CD4-positive, alpha-beta T cell (primary cell): Measurements from ENCODE around the gene MACROD2. TPM values are rescaled to one million over a fixed set of nuclear protein-coding genes. Genes with fewer than 3 reads are reported as not detected.

Experiments used
- ATAC-seq: fragments of 200-7000 bp; cut with Tn5 transposase; one replicate; pipeline ENCODE4 v1.10.0; 2022; ENCODE audit warnings: mild to moderate bottlenecking; ENCODE audit not compliant: poor library complexity
- CTCF ChIA-PET: fragments of 350-600 bp; sonication (Branson Sonifier 250); formaldehyde crosslinking; loops from one replicate; lab custom pipeline; 2021; ENCODE audit warnings: antibody characterized with exemption, inconsistent platforms; lab: Charles Lee
- POLR2A ChIA-PET: fragments of 350-600 bp; sonication (Branson Sonifier 250); formaldehyde crosslinking; loops from one replicate; lab custom pipeline; 2021; ENCODE audit warnings: antibody characterized with exemption, inconsistent platforms; lab: Charles Lee
- DNase-seq, 14 experiments: peaks; one replicate each; pipeline ENCODE4 v3.0.0-alpha.2; 2013 to 2020; ENCODE audit warnings: mixed read lengths in 2 of 14
- H3K27ac ChIP-seq, 2 donors: one replicate each; pipeline versions ENCODE4 v1.5.1 to v1.7.0; 2013; ENCODE audit warnings: low read length in 2 of 2, low read depth in 1 of 2, mild to moderate bottlenecking in 1 of 2
- H3K27me3 ChIP-seq, 2 experiments: 1 replicate in 1 of 2; 2 replicates in 1 of 2; pipeline versions ENCODE4 v1.6.1 to v1.7.0; 2013; ENCODE audit warnings: low read length in 2 of 2, control low read depth in 1 of 2, mild to moderate bottlenecking in 1 of 2, moderate library complexity in 1 of 2; ENCODE audit not compliant: insufficient read depth in 2 of 2, control insufficient read depth in 1 of 2
- H3K36me3 ChIP-seq: one replicate; pipeline ENCODE4 v1.6.1; 2013; ENCODE audit warnings: low read length, control low read depth; ENCODE audit not compliant: insufficient read depth
- H3K4me1 ChIP-seq: one replicate; pipeline ENCODE4 v1.6.1; 2013; ENCODE audit warnings: low read length, control low read depth; ENCODE audit not compliant: insufficient read depth
- H3K4me3 ChIP-seq: one replicate; pipeline ENCODE4 v1.5.1; 2013; ENCODE audit warnings: mild to moderate bottlenecking, low read length, moderate library complexity
- H3K9me3 ChIP-seq, 2 experiments: 1 replicate in 1 of 2; 2 replicates in 1 of 2; pipeline versions ENCODE4 v1.6.1 to v1.7.0; 2013; ENCODE audit warnings: low read length in 2 of 2, mild to moderate bottlenecking in 2 of 2, control low read depth in 1 of 2, moderate library complexity in 1 of 2; ENCODE audit not compliant: control insufficient read depth in 1 of 2, insufficient read depth in 1 of 2
- H3K27ac Mint-ChIP-seq: one replicate; pipeline ENCODE4 v1.8.0; 2020; ENCODE audit warnings: mixed read lengths
- H3K27me3 Mint-ChIP-seq: one replicate; pipeline ENCODE4 v1.8.0; 2021; ENCODE audit warnings: mixed read lengths
- H3K36me3 Mint-ChIP-seq: one replicate; pipeline ENCODE4 v1.8.0; 2021; ENCODE audit warnings: low read depth, mixed read lengths
- H3K4me1 Mint-ChIP-seq: one replicate; pipeline ENCODE4 v1.8.0; 2021; ENCODE audit warnings: low read depth, mixed read lengths
- H3K4me3 Mint-ChIP-seq: one replicate; pipeline ENCODE4 v1.8.0; 2020; ENCODE audit warnings: mild to moderate bottlenecking, mixed read lengths
- H3K9me3 Mint-ChIP-seq: one replicate; pipeline ENCODE4 v1.8.0; 2020; ENCODE audit warnings: mixed read lengths
- CTCF ChIP-seq: fragments of 200-600 bp; IDR thresholded peaks from one replicate; pipeline ENCODE4 v1.8.0; 2022; ENCODE audit warnings: antibody characterized with exemption, mild to moderate bottlenecking
- intact Hi-C, 2 experiments: fragments of 100-400 bp; cut with DNase I in 1 of 2; cut with micrococcal nuclease in 1 of 2; formaldehyde crosslinking; loops; one replicate each; pipeline versions ENCODE4 v1.15.1 to v1.9.0; 2023 to 2025; cut with DNase I, micrococcal nuclease
- total RNA-seq, 174 experiments: library from RNA in 2 of 174; stranded (reverse) in 2 of 174; gene quantifications; one replicate each; pipeline ENCODE4 v1.2.3 and lab custom pipeline; 2021 to 2026

The MACROD2 gene
- total RNA-seq, 2 experiments from 2014 or later, result not detected

GRCh38 chr20:14992153-14992552 is 996.8 kb downstream of the MACROD2 start:
- POLR2A ChIA-PET, result no interaction called here
- Histone ChIP-seq H3K4me3 (no peak overlapping the region), H3K27ac (no peak overlapping the region), H3K27me3 (no peaks in the 10 kb centered on the region), H3K4me1 (no peaks in the 10 kb centered on the region), H3K36me3 (no peaks in the 10 kb centered on the region), H3K9me3 (peaks cover 0 to 9% of the 10 kb centered on the region in 2 experiments)
- no peak overlapping the region for H3K27ac Mint-ChIP-seq
- TF ChIP-seq CTCF, result no peak
- DNase-seq (no peak), ATAC-seq (no peak)
- H3K4me1 Mint-ChIP-seq, result no peaks in the 10 kb centered on the region
- H3K9me3 Mint-ChIP-seq, result peaks cover 2% of the 10 kb centered on the region
- intact Hi-C loops, result no loop called here
- H3K36me3 Mint-ChIP-seq, result no peaks in the 10 kb centered on the region
- H3K4me3 Mint-ChIP-seq, result no peak overlapping the region
- H3K27me3 Mint-ChIP-seq, result no peaks in the 10 kb centered on the region
- CTCF ChIA-PET, result no interaction called here

GRCh38 chr20:14992961-14993360 is 997.6 kb downstream of the MACROD2 start:
- no peaks in the 10 kb centered on the region for H3K36me3 ChIP-seq
- Mint-ChIP-seq H3K27ac (no peak overlapping the region), H3K4me3 (no peak overlapping the region), H3K27me3 (no peaks in the 10 kb centered on the region), H3K36me3 (no peaks in the 10 kb centered on the region), H3K9me3 (peaks cover 2% of the 10 kb centered on the region), H3K4me1 (no peaks in the 10 kb centered on the region)
- POLR2A ChIA-PET, result no interaction called here
- H3K9me3 ChIP-seq, result peaks cover 0 to 13% of the 10 kb centered on the region in 2 experiments
- intact Hi-C loops, result no loop called here
- no peaks in the 10 kb centered on the region for H3K4me1 ChIP-seq
- no peaks in the 10 kb centered on the region for H3K27me3 ChIP-seq
- no peak overlapping the region for H3K27ac ChIP-seq
- H3K4me3 ChIP-seq, result no peak overlapping the region
- DNase-seq (no peak), ATAC-seq (no peak)
- no peak for TF ChIP-seq CTCF
- CTCF ChIA-PET, result no interaction called here

GRCh38 chr20:14996883-14997672 is 1001.8 kb downstream of the MACROD2 start:
- H3K4me1 ChIP-seq, result no peaks in the 10 kb centered on the region
- H3K27ac ChIP-seq, result no peak overlapping the region
- H3K9me3 Mint-ChIP-seq, result peaks cover 11% of the 10 kb centered on the region
- H3K36me3 ChIP-seq, result no peaks in the 10 kb centered on the region
- ATAC-seq (no peak), DNase-seq (no peak)
- no peak overlapping the region for H3K4me3 ChIP-seq
- POLR2A ChIA-PET, result no interaction called here
- no peaks in the 10 kb centered on the region for H3K36me3 Mint-ChIP-seq
- intact Hi-C loops, result no loop called here
- H3K9me3 ChIP-seq, result peaks cover 0 to 13% of the 10 kb centered on the region in 2 experiments
- no peaks in the 10 kb centered on the region for H3K27me3 Mint-ChIP-seq
- CTCF ChIA-PET, result no interaction called here
- no peaks in the 10 kb centered on the region for H3K4me1 Mint-ChIP-seq
- no peak overlapping the region for H3K27ac Mint-ChIP-seq
- no peak for TF ChIP-seq CTCF
- H3K4me3 Mint-ChIP-seq, result no peak overlapping the region
- H3K27me3 ChIP-seq, result no peaks in the 10 kb centered on the region
